NCI-H2171 (cell line): ENCODE results near the gene GRM1.

Experiments used
- DNase-seq: peaks from one replicate; lab custom pipeline; 2025; lab: John Stamatoyannopoulos, UW

GRM1 gene

DNA sequence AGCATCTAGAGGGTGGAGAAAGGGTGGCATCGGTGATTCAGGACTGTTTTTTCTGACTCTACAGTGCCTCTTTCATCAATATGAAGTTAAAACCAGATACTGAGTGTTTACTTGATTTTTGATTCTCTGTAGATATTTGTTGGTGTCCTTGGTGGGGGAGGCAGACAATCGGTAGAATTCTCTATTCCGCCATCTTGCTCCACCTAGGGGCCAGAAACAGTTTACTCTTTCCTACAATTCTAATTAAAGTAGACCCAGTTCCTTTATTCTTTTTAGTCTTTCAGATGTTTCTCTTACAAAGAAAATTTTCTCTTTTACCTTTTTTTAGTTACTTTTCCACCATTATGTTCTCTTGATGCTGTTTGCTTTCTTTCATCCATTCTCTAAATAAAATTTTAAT, 352.6 kb downstream of the GRM1 start:
- no peak for DNase-seq

DNA sequence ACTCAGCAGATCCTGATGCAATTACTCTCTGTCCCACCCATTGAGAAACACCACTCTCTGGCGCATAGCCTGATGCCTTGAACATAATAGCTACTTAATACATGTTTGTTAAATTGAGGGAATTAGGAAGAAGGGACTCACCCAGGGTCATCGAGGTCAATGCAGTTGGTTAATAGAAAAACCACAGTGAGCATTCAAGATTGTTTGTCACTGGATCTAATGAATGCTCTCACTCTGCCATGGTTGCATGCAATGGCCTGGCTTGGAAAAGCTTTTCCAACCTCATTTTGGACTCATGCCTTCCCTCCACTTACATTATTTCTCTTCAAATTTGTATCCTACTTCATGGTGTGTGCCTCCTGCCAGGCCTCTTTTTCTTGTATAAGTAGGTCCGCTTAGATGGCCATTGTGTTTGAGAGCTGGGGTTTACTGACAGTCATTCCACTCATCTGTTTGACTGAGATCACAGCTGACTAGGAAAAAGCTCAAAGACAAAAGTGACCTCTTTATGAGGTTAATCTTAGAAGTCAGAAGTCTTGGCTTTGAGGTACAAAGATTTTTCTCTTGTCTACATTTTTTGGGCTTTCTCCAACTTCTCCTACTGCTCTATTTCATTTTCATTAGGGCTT, 360.0 kb downstream of the GRM1 start:
- DNase-seq, result no peak

DNA sequence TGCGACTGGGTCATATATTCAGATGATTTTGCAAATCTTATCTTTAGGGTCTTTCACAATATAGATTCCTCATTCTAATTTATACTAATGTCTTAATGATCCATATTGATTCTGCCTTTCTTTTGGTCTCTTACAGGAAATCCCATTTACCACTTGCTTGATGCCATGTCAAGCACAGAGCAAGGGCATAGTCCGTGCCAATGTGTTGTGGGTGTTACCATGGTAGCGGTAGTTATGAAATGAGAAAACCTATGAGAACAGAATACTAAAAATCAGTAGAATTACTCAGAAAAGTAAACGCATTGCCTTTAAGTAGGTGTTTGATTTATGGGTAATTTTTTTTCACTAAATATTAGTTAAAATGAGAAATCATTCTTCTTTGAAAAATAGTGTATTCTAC, 360.9 kb downstream of the GRM1 start:
- no peak for DNase-seq

DNA sequence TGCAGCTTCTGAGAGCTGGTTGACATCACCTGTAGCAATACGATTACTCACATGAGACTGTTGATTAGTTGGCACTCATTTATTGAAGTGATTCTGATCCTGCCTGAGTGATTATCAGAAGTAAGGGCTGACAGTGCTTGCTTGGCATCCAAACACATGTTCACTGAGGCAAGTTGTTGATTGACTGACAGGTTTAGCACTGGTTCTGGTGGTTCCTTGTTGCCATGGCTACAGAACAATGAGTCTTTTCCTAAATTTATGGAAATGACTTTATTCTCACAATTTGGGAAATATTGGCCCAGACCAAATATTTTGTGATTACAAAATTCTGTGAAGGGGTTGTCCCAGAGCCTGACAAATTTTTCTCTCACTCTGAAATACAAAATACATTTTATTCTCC, 368.8 kb downstream of the GRM1 start:
- DNase-seq, result no peak

DNA sequence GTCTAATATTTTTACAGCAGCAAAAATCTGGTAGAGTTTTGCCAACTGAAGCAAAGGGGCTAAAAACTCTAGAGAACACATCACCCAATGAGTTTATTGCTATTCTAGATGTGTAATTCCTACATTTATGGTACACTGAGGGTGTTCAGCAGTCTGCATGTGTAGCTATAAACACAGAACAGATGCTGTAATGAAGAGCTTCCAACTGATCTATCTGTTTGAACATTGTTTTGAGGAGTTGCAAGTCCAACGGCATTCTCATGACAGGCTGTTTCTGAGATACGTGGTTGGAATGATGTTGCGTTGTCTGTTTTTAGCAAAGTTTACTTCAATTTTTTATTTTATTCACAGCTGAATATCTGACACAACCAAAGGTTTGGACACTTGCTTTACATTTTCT, 373.6 kb downstream of the GRM1 start:
- DNase-seq, result no peak

DNA sequence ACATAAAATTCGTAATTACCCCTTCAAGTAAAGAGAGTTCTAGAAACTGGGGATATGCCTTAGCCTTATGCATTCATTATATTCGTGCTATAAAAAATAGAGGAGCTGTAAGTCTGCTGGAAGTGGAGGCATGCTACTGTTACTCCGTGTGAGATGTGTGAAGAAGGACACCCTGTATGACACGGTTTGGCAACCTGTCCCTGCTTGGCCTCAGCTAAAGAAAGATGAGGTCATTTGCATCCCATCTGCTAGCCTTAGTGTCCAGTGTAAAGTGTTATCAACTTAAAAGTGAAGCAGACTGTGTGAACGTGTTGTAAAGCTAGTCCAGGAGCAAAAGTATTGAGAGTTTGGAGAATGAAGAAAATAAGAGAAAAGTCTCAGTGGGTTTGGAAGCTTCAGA, 379.7 kb downstream of the GRM1 start:
- DNase-seq, result no peak

DNA sequence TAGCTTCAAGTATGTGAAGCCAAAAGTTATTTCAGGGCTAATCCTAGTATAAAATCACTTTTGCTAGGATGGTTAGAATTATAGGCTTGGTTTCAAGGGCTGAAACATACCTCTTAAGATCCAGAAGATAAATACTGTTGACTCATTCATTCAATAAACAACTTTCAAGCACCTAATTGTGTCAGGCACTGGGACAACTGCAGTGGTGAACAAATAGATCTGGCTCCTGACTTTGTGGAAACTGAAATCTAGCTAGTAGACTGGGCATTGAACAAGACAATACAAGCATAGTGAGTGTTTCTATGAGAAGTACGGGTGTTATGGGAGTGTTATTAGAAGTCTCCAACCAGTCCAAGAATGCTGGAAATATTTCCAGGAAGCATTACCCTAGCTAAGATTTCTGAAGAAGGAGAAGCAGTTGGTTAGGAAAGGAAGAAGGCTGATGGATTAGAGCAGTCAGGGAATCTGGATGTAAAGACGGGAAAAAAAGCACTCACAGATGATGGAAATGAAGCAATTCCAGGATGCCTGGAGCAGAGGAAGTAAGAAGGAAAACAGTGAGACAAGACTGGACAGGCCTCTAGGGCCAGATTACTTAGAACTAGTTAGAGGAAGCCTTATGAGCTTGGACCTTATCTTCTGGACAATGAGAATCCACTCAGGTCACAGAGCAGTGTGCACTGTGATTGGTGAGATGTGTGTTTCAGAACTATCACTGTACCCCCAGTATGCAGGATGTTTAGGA, 382.2 kb downstream of the GRM1 start:
- DNase-seq, result no peak

DNA sequence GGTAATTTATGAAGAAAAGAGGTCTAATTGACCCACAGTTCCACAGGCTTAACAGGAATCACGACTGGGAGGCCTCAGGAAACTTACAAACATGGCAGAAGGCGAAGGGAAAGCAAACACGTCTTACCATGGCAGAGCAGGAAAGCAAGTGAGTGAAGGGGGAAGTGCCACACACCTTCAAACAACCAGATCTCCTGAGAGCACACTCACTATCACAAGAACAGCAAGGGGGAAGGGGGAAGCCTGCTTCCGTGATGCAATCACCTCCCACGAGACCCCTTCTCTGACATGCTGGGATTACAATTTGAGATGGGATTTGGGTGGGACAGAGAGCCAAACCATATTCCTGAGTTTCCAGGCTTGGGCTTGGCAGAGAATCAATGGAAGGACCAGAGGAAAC, 390.7 kb downstream of the GRM1 start:
- DNase-seq, result no peak

DNA sequence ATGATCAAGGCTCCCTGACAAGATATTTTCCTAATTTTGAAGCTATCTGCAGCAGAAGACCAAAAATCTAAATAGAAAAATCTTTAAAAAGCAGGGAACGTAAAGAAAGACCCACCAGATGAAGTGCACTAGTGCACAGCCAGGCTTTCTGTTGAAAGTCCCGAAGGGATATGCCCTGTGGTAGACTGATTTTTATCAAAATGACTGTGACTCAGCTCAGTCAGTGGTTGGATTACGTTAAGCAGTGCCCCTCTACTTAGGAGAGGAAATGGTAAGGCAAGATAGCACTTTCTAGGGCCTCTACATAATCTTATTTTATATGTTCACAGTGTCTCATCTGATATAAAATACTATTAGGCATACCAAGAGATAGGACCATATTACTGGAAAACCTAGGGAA, 391.4 kb downstream of the GRM1 start:
- DNase-seq, result no peak

DNA sequence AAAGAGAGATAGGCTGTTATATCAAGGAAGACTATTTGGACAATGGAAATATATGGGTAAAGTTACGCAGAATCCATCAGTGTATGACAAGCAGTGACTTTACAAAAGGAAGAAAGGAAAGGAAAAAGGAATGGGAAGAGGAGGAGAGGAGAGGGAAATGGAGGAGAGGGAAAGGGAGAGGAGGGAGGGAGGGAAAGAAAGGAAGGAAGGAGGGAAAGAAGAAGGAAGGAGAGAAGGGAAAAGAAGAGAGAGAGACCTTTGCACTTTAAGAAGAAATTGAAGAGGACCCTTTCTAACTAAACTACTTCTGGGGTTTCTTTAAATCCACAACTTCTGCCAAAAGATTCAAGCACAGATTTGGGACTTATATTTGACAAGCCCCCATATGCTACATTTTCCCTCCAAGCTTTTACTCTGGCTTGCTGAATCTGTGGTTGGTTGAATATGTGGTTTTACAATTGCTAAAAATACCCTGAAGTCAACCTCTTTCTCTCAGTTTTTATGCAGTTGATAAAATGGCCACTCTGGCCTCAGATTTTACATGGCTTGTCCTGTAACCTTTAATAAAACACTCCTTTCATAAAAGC, 394.0 kb downstream of the GRM1 start:
- DNase-seq, result no peak

DNA sequence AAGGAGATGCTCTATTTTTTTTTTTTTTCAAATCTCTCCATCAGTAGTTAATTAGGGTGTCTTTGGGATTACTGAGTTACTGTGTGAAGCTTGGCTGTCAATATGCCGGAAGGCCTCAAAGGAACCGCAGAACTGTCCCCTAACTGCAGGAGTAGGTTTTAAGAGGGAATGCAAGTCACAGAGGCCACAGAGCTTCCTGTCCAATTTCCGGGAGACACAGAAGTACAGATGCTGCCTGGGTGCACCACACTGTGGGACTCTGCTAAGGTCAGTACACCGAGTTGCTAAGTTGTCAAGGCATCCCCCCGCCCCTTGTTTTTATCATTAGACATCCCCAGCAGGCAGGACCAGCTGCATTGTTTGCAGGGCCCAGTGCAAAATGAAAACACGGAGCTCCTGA, 394.6 kb downstream of the GRM1 start:
- no peak for DNase-seq

DNA sequence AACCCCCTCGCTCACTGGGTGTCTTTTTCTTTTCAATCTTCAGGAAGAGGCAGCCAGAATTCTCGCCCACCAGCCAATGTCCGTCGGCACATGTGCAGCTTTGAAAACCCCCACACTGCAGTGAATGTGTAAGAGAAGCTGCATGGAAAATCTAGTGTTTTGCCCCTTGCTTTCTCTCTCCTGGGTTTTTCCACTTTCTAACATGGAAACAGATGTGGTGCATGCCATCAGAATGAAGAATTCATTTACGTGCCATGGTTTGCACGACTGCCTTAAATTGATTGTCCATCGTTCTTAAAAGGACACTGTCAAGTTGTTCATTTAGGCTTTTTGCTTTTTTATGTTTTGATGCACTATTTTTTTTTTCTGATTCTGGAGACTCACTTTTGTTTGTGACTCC, 397.7 kb downstream of the GRM1 start:
- DNase-seq, result no peak

DNA sequence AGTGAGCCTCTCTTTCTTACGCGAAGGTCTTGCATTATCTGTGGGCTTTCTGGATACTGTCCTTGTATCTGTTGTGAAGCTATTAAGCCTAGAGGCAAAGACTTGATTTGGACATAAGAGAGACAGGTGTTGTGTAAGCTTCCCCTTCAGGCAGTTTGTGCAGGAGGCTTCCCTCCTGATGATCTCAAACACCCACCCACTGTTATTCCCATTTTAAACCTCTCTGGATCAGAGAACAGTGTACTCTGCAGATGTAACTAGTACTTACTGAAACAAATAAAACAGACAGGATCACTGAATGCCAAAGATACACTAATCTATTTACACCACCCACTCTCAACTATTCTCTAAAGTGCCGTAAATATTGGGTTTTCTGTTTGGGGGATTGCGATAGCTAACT, 401.0 kb downstream of the GRM1 start:
- no peak for DNase-seq

DNA sequence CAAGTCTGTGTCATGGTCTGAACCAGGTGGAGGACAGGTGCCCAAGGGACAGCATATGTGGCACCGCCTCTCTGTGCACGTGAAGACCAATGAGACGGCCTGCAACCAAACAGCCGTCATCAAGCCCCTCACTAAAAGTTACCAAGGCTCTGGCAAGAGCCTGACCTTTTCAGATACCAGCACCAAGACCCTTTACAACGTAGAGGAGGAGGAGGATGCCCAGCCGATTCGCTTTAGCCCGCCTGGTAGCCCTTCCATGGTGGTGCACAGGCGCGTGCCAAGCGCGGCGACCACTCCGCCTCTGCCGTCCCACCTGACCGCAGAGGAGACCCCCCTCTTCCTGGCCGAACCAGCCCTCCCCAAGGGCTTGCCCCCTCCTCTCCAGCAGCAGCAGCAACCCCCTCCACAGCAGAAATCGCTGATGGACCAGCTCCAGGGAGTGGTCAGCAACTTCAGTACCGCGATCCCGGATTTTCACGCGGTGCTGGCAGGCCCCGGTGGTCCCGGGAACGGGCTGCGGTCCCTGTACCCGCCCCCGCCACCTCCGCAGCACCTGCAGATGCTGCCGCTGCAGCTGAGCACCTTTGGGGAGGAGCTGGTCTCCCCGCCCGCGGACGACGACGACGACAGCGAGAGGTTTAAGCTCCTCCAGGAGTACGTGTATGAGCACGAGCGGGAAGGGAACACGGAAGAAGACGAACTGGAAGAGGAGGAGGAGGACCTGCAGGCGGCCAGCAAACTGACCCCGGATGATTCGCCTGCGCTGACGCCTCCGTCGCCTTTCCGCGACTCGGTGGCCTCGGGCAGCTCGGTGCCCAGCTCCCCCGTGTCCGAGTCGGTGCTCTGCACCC, 405.2 kb downstream of the GRM1 start:
- no peak for DNase-seq

DNA sequence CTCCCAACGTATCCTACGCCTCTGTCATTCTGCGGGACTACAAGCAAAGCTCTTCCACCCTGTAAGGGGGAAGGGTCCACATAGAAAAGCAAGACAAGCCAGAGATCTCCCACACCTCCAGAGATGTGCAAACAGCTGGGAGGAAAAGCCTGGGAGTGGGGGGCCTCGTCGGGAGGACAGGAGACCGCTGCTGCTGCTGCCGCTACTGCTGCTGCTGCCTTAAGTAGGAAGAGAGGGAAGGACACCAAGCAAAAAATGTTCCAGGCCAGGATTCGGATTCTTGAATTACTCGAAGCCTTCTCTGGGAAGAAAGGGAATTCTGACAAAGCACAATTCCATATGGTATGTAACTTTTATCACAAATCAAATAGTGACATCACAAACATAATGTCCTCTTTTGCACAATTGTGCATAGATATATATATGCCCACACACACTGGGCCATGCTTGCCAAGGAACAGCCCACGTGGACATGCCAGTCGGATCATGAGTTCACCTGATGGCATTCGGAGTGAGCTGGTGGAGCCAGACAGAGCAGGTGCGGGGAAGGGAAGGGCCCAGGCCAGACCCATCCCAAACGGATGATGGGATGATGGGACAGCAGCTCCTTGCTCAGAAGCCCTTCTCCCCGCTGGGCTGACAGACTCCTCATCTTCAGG, 406.0 kb downstream of the GRM1 start:
- DNase-seq, result no peak

DNA sequence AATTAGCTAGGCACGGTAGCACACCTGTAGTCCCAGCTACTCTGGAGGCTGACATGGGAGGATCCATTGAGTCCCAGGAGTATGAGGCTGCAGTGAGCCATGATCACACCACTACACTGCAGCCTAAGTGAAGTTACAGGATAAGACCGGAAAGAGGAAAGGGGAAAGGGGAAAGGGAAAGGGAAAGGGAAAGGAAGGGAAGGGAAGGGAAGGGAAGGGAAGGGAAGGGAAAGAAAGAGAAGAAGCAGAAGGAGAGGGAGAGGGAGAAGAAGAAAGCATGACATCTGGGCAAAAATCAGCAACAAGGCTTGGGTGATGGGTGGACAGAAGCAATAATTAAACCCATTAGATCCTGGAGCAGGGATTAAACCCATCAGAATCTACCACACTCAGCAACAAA, 413.0 kb downstream of the GRM1 start:
- no peak for DNase-seq

DNA sequence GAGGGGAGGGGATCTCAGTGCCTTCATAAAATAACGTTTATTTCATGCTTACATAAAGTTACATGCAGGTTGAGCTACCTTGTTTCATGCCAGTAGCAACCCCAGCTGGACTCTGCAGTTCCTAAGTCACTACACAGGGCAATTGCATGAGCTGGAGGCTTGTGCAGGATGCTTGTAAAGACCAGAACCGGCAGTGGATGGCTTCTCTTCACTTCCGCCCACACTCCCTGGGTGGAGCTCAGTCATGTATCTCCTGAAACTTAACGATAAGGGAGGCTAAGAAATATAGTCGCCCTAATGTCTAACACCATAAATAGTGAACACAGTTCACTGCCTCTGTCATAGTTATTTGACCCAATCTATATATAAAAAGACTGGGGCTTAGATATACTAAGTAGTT, 415.3 kb downstream of the GRM1 start:
- DNase-seq, result no peak

DNA sequence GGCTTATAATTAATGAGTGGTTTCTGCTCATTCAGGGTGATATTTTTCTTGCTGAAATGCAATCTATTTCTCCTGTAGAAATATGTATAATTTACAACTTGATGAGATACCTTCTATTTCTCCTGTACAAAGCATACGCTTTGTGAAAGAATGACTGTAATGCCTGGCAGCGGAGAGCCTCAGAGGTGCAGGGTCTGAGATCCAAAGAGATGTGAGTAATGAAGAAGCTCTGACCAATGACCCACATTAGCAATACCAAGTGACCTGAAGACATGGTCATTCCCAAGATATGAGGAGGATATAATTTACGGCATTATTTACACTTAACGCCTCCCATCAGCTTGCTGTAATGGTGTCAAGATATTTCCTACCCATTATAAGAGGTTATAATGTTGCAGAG, 416.4 kb downstream of the GRM1 start:
- DNase-seq, result no peak

DNA sequence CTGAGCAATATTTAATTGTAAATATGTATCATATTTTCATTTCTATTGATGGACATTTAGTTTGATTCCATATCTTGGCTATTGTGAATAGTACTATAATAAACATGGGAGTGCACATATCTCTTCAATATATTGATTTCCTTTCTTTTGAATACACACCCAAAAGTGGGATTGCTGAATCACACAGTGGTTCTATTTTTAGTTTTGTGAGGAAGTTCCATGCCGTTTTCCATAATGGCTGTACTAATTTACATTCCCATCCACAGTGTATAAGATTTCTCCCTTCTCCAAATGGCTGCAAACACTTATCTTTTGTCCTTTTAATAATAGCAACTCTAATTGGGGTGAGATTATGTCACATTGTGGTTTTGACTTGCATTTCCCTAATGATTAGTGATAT, 428.0 kb downstream of the GRM1 start:
- no peak for DNase-seq

DNA sequence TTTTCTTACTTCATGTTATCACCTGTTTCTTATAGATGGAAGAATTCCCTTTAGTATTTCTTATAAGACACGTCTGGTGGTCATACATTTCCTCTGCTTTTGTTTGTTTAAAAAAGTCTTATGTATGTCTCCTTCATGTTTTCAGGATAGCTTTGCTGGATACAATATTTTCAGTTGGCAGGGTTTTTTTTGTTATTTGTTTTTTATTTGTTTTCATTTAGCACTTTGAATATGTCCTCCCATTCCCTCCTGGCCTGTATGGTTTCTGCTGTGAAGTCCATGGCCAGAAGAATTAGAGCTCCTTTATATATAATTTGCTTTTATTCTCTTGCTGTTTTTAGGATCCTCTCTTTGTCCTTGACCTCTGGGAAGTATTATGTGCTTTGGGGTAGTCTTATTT, 432.1 kb downstream of the GRM1 start:
- DNase-seq, result no peak

DNA sequence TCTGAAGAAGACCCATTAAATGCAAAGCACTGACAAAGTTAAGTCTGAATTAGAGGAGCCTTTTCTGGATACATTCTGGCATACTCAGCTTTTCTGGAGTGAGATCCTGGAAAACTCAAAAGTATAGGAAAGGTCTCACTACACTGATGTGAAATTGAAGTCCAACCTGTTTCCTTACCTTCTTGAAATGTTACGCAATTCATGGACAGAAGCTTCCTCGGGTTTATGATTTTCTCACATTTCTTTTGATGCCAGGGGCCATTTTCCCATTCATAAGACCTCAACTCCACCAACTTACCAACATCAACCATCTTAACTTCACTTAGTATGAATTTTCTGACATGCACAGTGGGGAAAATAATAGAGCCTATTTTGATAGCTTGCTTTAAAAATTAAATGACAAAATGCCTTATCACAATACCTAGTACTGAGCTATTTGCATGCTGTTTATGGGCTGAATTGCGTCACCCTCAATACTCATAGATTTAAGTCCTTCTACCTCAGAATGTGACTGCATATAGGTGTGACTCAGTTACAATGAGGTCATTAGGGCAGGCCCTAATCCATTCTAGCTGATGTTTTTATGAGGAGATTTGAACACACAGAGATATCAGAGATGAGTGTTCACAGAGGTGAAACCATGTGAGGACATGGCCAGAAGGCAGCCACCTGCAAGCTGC, 441.4 kb downstream of the GRM1 start:
- DNase-seq, result no peak

DNA sequence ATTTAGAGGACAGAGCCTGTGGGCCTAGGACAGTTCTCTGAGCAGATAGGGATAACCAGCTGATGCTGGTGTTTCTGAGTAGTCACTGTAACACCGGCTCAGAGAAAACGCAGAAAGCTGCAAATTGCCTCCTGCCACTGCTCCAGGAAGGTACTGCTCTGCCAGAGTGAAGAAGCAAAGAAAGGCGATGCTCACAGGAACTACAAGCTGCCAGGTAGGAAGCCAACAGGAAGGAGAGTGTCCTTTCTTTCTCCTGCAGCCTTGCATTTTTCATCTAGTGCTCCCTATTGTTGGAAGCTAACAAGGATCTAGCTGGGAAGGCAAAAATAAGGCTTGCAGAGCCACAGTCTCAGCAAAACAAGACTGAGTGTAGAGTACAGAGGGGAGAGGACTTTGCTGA, 444.1 kb downstream of the GRM1 start:
- no peak for DNase-seq
